Ascending aorta (tissue), 2 donors: Measurements from ENCODE around the gene CSMD2. TPM values are rescaled to one million over a fixed set of nuclear protein-coding genes. Genes with fewer than 3 reads are reported as not detected.

Experiments used
- DNase-seq, 2 donors: peaks; one replicate each; pipeline ENCODE4 v3.0.0-alpha.2; 2019; ENCODE audit warnings: low spot score in 2 of 2
- H3K27ac ChIP-seq, 2 donors: fragments of 200-600 bp; sonication (generic); one replicate each; pipeline ENCODE4 v1.5.1; 2016 to 2017; ENCODE audit warnings: mild to moderate bottlenecking in 1 of 2
- H3K27me3 ChIP-seq: fragments of 200-600 bp; sonication (generic); one replicate; pipeline ENCODE4 v1.5.1; 2017
- H3K36me3 ChIP-seq, 2 donors: fragments of 200-600 bp; sonication (generic); one replicate each; pipeline ENCODE4 v1.5.1; 2016
- H3K4me1 ChIP-seq, 2 donors: fragments of 200-600 bp; sonication (generic); one replicate each; pipeline ENCODE4 v1.5.1; 2016 to 2017; ENCODE audit warnings: mild to moderate bottlenecking in 1 of 2
- H3K4me3 ChIP-seq, 2 donors: fragments of 200-600 bp; sonication (generic); one replicate each; pipeline ENCODE4 v1.5.1; 2016 to 2017; ENCODE audit warnings: mild to moderate bottlenecking in 1 of 2
- H3K9me3 ChIP-seq, 2 donors: fragments of 200-600 bp; sonication (generic); one replicate each; pipeline ENCODE4 v1.5.1; 2016
- intact Hi-C: fragments of 100-400 bp; cut with DNase I; formaldehyde crosslinking; loops from one replicate; pipeline ENCODE4 v1.15.1; 2023
- total RNA-seq: library from RNA; depleted of rRNA; stranded (reverse); fragments of >200 nt; gene quantifications from one replicate; pipeline ENCODE4 v1.1.0, GENCODE V29; 2016
- TF ChIP-seq, protein P1 (sequence below), 3 experiments: fragments of 200-600 bp in 2 of 3; fragments of 450-650 bp in 1 of 3; sonication (generic) in 2 of 3; IDR thresholded peaks; one replicate each; pipeline ENCODE4 v1.5.1; 2016 to 2019; ENCODE audit warnings: antibody characterized with exemption in 3 of 3, mild to moderate bottlenecking in 1 of 3, moderate library complexity in 1 of 3

The CSMD2 gene
- total RNA-seq, 1 donor from 2014 or later: 10.9 TPM

DNA sequence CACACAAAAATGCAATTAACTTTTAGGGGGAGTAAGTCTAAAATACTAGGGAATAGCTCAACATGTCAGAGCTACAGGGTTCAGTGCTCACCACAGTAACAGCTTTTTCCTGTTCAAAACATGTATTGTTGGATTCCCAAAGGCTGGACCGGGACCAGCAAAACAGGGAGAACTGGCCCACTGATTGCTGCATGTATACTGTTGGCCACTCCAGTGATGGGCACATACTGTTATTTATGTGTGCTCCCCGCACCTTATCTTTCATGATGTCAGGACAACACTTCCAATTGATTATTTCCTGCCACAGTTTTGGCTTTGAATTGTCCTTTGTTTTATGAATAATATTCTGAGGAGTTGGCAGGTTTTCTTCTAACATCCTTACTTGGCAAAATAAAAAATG is 250.5 kb downstream of the CSMD2 start:
- TF ChIP-seq, protein P1, sequence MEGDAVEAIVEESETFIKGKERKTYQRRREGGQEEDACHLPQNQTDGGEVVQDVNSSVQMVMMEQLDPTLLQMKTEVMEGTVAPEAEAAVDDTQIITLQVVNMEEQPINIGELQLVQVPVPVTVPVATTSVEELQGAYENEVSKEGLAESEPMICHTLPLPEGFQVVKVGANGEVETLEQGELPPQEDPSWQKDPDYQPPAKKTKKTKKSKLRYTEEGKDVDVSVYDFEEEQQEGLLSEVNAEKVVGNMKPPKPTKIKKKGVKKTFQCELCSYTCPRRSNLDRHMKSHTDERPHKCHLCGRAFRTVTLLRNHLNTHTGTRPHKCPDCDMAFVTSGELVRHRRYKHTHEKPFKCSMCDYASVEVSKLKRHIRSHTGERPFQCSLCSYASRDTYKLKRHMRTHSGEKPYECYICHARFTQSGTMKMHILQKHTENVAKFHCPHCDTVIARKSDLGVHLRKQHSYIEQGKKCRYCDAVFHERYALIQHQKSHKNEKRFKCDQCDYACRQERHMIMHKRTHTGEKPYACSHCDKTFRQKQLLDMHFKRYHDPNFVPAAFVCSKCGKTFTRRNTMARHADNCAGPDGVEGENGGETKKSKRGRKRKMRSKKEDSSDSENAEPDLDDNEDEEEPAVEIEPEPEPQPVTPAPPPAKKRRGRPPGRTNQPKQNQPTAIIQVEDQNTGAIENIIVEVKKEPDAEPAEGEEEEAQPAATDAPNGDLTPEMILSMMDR (IDR thresholded peaks at IDR 0.05): no peak
- H3K27ac ChIP-seq: no peak overlapping the region
- no peak overlapping the region for H3K4me3 ChIP-seq
- H3K4me1 ChIP-seq: no peaks in the 10 kb centered on the region
- DNase-seq: no peak
- intact Hi-C loops: no loop called here
- no peaks in the 10 kb centered on the region for H3K36me3 ChIP-seq
- H3K9me3 ChIP-seq: no peaks in the 10 kb centered on the region
- H3K27me3 ChIP-seq: no peaks in the 10 kb centered on the region

DNA sequence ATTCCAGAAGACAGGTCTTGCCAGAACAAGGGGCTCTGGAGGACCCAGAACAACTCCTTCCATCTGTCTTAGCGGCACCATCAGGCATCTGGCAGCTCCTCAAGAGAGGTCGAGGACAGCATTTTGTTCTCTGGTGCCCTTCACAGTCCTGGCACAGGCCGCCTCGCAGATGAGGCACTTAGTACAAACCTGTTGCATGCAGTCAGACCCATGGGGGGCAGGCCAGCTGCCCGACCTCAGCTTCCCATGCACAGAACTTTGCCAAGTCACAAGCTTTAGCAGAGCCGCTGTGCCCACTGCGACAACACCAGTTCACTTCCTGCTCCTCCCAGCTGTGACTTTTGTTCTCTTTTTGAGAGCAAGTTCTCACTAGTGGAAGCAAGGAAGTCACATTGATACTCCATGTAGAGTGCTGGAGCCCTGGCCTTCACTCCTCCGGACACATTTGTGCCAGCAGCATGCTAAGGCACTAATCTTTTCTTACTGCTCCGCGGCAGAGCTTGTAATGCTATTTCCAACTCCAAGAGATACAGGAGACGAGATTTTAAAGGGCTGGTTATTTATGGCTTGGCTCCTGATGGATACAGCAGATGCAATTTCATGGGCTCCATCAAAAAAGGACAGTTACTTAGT is 256.6 kb downstream of the CSMD2 start:
- Histone ChIP-seq H3K4me1 (peaks cover 0 to 6% of the 10 kb centered on the region in 2 donors), H3K36me3 (no peaks in the 10 kb centered on the region), H3K27me3 (no peaks in the 10 kb centered on the region), H3K4me3 (no peak overlapping the region), H3K9me3 (no peaks in the 10 kb centered on the region), H3K27ac (no peak overlapping the region)
- intact Hi-C loops: no loop called here
- peak in 1 of 2 donors; percentile 56 for DNase-seq
- TF ChIP-seq, protein P1 (IDR thresholded peaks at IDR 0.05): no peak

DNA sequence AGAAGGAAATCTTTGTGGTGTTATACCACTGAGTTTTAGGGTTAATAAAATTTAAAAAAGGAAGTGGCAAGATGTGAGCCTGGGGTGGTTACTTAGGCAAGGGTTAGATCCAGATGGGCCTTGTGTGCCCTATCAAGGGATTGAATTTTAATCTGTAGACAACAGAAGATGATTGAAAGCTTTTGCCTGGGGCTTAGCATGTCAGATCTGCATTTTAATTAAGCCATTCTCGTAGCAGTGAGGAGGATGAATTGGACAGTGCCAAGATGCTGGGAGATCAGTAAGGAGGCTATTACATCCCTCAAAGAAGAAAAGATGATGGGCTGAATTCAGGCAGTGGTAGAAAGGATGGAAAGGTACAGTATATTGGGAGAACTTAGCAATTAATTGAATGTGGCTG is 258.9 kb downstream of the CSMD2 start:
- peaks cover 7 to 15% of the 10 kb centered on the region in 2 donors for H3K4me1 ChIP-seq
- intact Hi-C loops: no loop called here
- DNase-seq: no peak
- no peaks in the 10 kb centered on the region for H3K9me3 ChIP-seq
- TF ChIP-seq, protein P1 (IDR thresholded peaks at IDR 0.05): no peak
- no peak overlapping the region for H3K27ac ChIP-seq
- no peaks in the 10 kb centered on the region for H3K27me3 ChIP-seq
- no peaks in the 10 kb centered on the region for H3K36me3 ChIP-seq
- H3K4me3 ChIP-seq: no peak overlapping the region

DNA sequence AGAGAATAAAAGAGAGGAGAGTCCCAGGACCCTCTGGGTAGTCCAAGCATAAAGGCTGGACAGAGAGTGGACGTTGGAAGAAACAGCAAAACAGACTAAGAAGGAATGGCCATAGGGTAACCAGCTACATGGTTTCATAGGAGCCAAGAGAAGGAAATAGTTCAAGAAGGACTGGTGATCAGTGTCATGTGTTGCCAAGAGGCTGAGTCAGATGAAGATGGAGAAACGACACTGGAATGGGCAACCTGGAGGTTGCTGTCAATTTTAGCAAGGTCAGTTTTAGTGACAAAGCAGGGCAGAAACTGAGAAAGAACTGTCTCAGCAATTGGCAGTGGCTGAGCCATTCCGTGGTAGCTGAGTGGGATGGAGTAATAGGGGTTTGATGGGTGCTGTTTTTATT is 259.8 kb downstream of the CSMD2 start:
- TF ChIP-seq, protein P1 (IDR thresholded peaks at IDR 0.05): no peak
- intact Hi-C loops: no loop called here
- Histone ChIP-seq H3K9me3 (no peaks in the 10 kb centered on the region), H3K27me3 (no peaks in the 10 kb centered on the region), H3K27ac (no peak overlapping the region), H3K4me3 (no peak overlapping the region), H3K4me1 (peaks cover 7 to 16% of the 10 kb centered on the region in 2 donors), H3K36me3 (no peaks in the 10 kb centered on the region)
- no peak for DNase-seq

DNA sequence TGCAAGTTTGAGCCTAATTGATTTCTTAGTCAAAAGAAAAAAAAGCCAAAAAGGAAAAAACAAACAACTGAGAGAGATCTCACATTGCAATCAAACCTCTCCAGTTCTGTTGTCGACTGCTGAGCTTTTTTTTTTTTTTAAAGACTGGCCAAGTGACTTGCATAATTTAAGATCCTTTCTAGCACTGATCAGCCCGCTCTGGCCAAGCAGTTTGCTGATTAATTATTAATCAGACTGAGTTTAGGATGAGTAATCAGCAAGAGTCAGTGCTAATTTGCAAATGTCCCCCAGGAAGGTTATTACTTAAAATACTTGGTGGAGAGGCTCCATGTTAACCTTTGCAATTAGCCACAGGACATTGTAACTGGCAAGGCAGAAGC is 261.8 kb downstream of the CSMD2 start:
- Histone ChIP-seq H3K36me3 (no peaks in the 10 kb centered on the region), H3K9me3 (no peaks in the 10 kb centered on the region), H3K27ac (peak overlapping the region; percentile 51 to 81), H3K4me1 (peaks cover 7 to 17% of the 10 kb centered on the region in 2 donors), H3K27me3 (no peaks in the 10 kb centered on the region), H3K4me3 (peak overlapping the region in 1 of 2 donors; percentile 23)
- DNase-seq: no peak
- TF ChIP-seq, protein P1 (IDR thresholded peaks at IDR 0.05): no peak
- intact Hi-C loops: loop anchor here (2.0 to 5.0 kb wide), 2 partner anchors 82 to 259 kb away; no protein-coding TSS in a partner anchor
